ENCODE data around the gene TBX3.

Gene TBX3

DNA sequence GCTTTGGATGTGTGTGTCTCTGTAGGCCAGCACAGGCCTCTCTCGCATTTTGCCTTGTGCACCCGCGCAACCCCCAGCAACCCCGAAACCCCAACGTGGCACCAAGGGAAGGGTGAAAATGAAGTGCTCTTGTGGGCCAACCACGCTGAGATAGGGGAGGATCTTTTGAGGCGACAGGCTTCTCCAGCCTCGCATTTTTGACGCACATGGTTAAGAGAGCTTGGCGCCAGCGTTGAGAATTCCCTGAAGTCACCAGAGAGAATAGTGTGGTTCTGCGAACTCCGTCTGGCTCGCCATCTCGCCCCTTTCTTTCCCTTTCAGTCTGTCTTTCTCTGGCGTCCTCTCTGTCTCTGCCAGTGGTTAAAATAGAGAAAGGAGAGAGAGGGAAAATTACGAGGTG is 1.9 kb upstream of the TBX3 start:
- Histone ChIP-seq H3K4me3 (no peak overlapping the region), H3K27ac (no peak overlapping the region)

- Histone ChIP-seq H3K4me3 (peak overlapping the region in 5 of 7 experiments; percentile 43 to 60 (median 46)), H3K27ac (peak overlapping the region in 8 of 21 experiments; percentile 74 to 91 (median 85))
These were observed 1.4 kb upstream of the TBX3 start for GRCh38 chr12:114685320-114685781.

DNA sequence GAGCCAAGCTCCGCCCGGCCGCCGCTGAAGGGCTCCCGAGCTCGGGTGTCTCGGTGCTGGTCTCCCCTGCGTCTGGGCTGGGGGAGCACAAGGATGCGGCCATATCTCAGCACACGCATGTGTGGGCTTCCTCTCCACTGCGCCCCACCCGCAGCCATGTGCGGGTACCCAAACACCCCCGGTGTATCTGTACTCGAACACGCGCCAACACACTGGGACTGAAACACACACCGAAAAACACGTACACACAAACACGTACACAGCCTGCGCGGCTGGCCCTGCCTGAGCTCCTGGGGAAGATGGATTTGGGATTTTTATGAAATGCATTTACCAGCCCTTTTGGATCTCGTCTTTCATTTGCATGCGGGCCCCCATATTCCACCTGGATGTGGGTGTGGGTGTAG is 897 bp upstream of the TBX3 start:
- peak overlapping the region; percentile 43 to 60 (median 48) for H3K4me3 ChIP-seq
- H3K27ac ChIP-seq: peak overlapping the region in 19 of 21 experiments; percentile 37 to 91 (median 78)

DNA sequence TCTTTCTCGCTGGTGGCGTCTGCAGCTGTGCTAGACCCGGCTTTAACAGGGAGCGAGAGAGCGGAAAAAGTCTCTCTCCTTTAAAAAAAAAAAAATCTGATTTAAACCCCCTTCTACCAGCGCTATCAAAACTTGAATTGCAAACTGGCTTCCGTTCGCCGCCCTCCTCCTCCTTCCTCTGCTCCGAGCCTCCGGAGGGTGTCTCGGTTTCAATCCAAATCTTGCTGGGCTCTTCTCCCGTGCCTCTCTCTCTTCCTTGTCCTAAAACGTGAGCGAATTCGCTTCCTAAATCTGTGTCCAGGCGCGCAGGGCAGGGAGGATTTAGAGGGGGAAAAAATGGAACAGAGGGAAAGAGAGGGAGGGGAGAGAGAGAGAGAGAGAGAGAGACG is 272 bp downstream of the TBX3 start:
- Histone ChIP-seq H3K27ac (peak overlapping the region; percentile 25 to 91 (median 81)), H3K4me3 (peak overlapping the region; percentile 43 to 60 (median 48))

GRCh38 chr12:114682785-114683708 is 928 bp downstream of the TBX3 start:
- Histone ChIP-seq H3K27ac (peak overlapping the region; percentile 25 to 91 (median 81)), H3K4me3 (peak overlapping the region; percentile 43 to 60 (median 48))

- peak overlapping the region in 15 of 21 experiments; percentile 36 to 91 (median 83) for H3K27ac ChIP-seq
- peak overlapping the region; percentile 43 to 60 (median 48) for H3K4me3 ChIP-seq
These were observed 1.7 kb downstream of the TBX3 start for GRCh38 chr12:114682106-114682784.

DNA sequence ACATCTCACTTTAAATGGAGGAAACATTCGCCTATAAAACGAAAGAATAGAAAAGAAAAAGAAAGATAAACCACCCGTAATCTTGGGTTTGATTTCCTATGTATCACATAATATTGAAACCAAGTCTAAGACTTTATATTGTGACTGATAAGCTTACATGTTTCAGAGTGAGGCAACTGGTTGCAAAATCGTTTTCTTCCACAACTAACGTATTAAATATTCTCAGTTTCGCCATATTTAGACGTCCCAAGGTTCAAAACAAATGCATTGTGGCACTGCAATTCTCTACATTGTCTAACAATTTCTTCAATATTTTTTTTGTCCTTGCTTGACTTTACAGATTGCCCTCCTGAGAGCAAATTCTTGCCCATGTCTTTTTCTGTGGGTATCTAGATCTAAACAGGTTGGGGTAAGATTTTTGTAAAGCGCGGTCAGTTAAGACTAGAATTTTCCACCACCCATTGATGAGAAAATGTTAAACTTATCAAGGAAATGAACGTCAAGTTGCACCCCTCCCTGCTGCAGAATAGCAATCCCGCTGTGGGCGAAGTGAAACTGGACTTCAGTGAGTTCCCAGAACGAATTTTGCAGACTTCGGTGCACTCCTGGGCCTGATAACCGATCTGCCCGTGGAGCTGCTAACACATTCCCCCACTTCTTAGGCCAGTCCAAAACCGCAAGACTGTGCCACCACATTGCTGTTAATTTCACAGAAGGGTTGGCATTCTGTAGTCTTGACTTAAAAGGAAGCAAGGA is 2.7 kb downstream of the TBX3 start:
- Histone ChIP-seq H3K27ac (peak overlapping the region in 8 of 21 experiments; percentile 5 to 90 (median 78)), H3K4me3 (peak overlapping the region in 6 of 7 experiments; percentile 1 to 60 (median 47))

- peak overlapping the region in 4 of 21 experiments; percentile 31 to 83 (median 48) for H3K27ac ChIP-seq
- peak overlapping the region in 5 of 7 experiments; percentile 9 to 60 (median 48) for H3K4me3 ChIP-seq
These were observed 3.3 kb downstream of the TBX3 start for GRCh38 chr12:114680604-114681069.

DNA sequence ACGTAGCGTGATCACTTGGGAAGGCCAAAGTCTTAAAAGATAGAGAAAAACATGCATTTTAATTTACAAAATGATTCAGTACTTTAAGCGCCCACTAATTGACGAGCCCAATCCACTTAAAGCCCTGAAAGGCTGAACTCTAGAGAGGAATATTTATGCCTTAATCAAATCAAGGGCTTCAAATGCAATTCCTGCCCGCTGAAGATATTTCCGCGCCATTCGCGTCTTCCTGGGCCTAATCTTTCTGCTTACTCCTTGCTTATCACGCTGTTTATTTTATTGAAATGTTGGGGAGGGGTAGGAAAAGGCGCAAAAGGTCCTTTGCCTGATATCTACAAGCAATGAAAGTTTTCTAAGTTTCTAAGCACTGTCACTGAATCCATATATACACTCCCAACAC is 4.0 kb downstream of the TBX3 start:
- Histone ChIP-seq H3K27ac (peak overlapping the region in 4 of 21 experiments; percentile 18 to 63 (median 32)), H3K4me3 (peak overlapping the region in 2 of 7 experiments; percentile 49 to 60)

DNA sequence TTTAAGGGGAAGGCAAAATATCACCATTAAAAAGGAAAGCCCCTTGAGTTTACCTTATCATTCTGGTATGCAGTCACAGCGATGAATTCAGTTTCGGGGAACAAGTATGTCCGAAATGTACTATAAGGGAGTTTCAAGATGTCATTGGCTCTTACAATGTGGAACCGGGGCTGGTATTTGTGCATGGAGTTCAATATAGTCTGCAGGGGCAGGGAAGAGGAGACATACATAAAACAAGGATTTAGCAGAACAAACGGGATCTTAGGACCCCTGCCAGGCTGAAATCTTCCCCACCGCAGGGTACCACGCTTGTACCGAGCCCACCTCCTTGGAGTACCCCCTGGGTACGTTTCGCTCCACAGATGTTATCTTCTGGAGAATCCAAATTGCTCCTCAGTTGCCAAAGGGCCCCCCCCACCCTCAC is 4.5 kb downstream of the TBX3 start:
- H3K27ac ChIP-seq: peak overlapping the region in 2 of 21 experiments; percentile 31 to 63
- H3K4me3 ChIP-seq: peak overlapping the region in 1 of 7 experiments; percentile 49

DNA sequence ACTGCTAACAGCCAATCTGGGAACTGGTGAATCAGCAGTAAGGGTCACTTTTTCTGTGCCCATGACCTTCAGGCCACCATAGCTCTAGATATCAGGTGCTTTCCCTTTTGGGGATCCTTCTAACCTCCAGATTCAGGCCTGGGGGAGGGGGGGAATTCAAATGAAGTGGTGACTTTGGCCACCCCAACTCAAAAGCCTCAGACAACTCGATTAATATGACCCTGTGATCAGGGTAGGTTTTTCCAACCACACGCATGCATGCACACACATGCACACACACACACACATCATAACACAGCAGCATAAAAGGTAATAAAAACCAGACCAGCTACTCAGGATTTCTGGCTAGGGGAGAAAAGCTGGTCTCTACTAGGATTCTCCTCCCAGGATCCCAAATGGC is 5.3 kb downstream of the TBX3 start:
- peak overlapping the region in 1 of 21 experiments; percentile 40 for H3K27ac ChIP-seq
- no peak overlapping the region for H3K4me3 ChIP-seq

DNA sequence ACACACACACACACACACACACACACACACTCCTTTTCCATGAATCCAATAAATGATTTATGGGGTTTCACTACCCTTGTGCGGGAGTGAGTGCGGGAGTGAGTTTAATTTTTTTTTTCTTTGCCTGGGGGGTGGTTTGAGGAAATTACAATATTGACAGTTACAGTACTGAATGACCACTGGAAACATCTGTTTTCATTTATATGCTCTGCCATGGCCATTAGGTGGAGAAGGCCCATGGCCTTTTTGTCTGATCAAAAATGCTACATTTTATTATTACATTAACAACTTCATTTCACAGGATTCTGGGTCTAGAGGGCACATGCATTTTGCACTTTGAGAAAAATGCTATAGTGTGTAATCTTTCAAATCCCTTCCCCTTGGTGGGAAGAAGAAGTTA is 5.9 kb downstream of the TBX3 start:
- H3K27ac ChIP-seq: no peak overlapping the region
- no peak overlapping the region for H3K4me3 ChIP-seq

DNA sequence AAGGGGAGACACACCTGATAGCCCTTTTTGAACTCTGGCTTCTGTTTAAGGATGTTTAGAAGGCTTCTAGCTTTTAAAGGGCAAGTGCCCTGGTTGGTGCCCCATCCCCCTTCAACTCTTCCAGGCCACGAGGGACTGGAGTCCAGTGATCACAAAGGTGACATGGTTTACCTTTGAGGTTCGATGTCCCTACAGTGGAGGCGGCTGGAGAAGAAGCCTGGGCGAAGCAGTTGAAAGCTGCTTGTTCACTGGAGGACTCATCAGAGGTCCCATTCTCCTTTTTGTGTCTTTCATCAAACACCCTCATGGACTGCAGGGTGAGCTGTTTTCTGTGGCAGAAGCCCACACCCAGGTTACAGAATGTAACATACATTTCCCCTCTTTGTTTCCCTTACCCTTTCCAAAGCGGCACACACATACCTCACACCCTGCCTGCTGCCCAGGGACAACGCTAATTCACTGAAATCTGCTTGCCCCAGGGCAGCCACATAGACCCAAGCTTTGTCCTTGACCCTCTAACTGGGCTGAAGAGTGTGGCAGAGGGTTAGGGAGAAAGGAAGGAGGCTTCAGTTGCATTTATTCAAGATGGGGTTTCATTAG is 7.7 kb downstream of the TBX3 start:
- H3K27ac ChIP-seq: peak overlapping the region in 1 of 21 experiments; percentile 44

GRCh38 chr12:114674251-114675047 is 9.5 kb downstream of the TBX3 start:
- Histone ChIP-seq H3K27ac (no peak overlapping the region), H3K4me3 (no peak overlapping the region)

More for the DNA sequence above, 7.7 kb downstream of the TBX3 start:
- H3K4me3 ChIP-seq: no peak overlapping the region

- H3K4me3 ChIP-seq: no peak overlapping the region
- H3K27ac ChIP-seq: peak overlapping the region in 1 of 21 experiments; percentile 15
These were observed 10.1 kb downstream of the TBX3 start for GRCh38 chr12:114673901-114674250.

DNA sequence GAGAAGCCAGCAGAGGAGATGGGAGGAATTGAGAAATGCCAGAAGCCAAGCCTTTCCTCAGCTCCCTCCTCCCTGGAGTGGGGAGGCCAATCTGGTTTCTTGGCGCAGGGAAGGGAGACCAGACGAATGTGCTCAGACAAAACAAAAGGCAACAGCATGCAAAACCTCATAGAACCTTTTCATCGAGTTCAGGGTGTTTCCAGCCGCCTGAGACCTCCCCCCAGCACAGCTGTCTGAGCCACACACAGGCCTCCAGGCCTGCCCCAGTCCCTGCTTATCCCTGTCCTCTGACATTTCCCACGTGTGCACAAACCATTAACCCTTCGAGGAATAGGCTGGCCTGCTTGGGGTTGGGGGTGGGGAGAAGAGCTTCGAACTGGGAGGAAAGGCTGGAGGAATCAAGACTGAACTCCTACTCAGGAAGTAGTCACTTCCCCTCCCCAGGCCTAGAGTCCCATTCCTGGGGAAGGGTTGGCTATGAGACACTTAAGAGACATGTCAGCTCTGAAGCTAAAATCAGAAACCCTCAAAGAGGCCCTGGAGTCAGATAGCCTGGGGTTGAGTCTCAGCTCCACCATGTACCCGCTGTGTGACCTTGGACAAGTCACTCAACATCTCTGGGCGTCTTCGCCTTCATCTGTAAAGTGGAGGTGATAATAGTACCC is 10.7 kb downstream of the TBX3 start:
- H3K27ac ChIP-seq: peak overlapping the region in 3 of 21 experiments; percentile 0 to 15 (median 5)

DNA sequence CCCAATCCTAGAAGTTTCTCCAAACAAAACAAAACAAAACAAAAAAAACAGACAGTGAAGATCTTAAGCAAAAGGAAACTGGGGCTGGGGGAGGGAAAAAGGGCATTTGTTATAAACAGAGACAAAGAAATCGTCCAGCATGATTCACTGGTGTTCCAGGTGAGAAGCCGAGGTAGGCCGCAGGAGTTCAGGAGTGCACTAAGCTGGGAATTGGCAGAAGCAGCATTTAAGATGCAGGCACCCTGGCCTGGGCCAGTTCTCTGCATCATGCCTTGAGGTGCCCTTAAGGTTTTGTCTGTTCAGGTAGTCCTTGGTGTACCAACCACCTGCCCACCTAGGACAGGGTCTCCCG is 11.2 kb downstream of the TBX3 start:
- peak overlapping the region in 3 of 21 experiments; percentile 0 to 15 (median 5) for H3K27ac ChIP-seq

More for the DNA sequence above, 10.7 kb downstream of the TBX3 start:
- no peak overlapping the region for H3K4me3 ChIP-seq

More for the DNA sequence above, 11.2 kb downstream of the TBX3 start:
- no peak overlapping the region for H3K4me3 ChIP-seq

Measured in skin epidermis (tissue), 12 donors.